ENCODE results near the gene TMED4. TPM values are rescaled to one million over a fixed set of nuclear protein-coding genes. Genes with fewer than 3 reads are reported as not detected.
A peak's percentile ranks its signal among the peaks of the same experiment; 100 is the strongest.

The TMED4 gene
- 145 and 192 TPM in 2 replicates for polyA plus RNA-seq (2012; rRNA removed)
- 101 and 126 TPM in 2 replicates for polyA plus RNA-seq (2012; cell fraction: cytosol; rRNA removed)
- 144 and 182 TPM in 2 replicates for polyA plus RNA-seq (2012; cell fraction: nucleus; rRNA removed)

GRCh38 chr7:44581879-44582603 is at the start of gene TMED4:
TMED4 (minus strand) TSS chr7:44582231; CDS start chr7:44582206, 25 bp downstream.
- H2AFZ ChIP-seq (ENCODE audit: low read depth): peak within 1 kb of the TSS; percentile 90
- peaks cover 12% of the 10 kb centered on the region for H3F3A ChIP-seq (replicated peaks; ENCODE audit: insufficient read depth)
- peak within 1 kb of the TSS; percentile 83 for H3K9ac ChIP-seq
- no peaks in the 10 kb centered on the region for H3K9me2 ChIP-seq
- H3K79me2 ChIP-seq (ENCODE audit: insufficient read depth): peaks cover 40% of the 10 kb centered on the region
- peak; percentile 100 for DNase-seq
- under 1% methylated on average over 31 of the region's 71 CpGs for WGBS (ENCODE audit: low lambda C conversion rate)
- H3K27me3 ChIP-seq (ENCODE audit: insufficient read depth): no peaks in the 10 kb centered on the region
- ChIA-PET CTCF (interaction anchor here (0.8 to 12.5 kb wide), 9 partner anchors 10 to 554 kb away, joined by 3 to 98 read pairs (median 6); partner anchors contain the start of gene OGDH), POLR2A (interaction anchor here (0.6 to 2.3 kb wide), 13 partner anchors 9 to 391 kb away, joined by 3 to 24 read pairs (median 5); partner anchors contain the start of genes DDX56, H2AZ2, OGDH and PURB)
- H3K4me3 ChIP-seq (ENCODE audit: low read depth in 2 of 2, low read length in 1 of 2): peak within 1 kb of the TSS; percentile 82 to 95
- peaks cover 5 to 15% of the 10 kb centered on the region in 2 experiments; a peak in 2 of 4 replicates for H3K4me1 ChIP-seq (ENCODE audit: control insufficient read depth in 1 of 2, insufficient read depth in 2 of 2, low read depth in 1 of 2, low read length in 1 of 2)
- H4K20me1 ChIP-seq (ENCODE audit: insufficient read depth): no peaks in the 10 kb centered on the region
- no peaks in the 10 kb centered on the region for H3K9me3 ChIP-seq
- peaks cover 22 to 28% of the 10 kb centered on the region in 2 experiments for H3K36me3 ChIP-seq (replicated peaks in 1 of 2; ENCODE audit: control insufficient read depth in 1 of 2, insufficient read depth in 2 of 2, low read length in 1 of 2)
- H3K27ac ChIP-seq (ENCODE audit: low read depth in 2 of 2, low read length in 1 of 2): peak within 1 kb of the TSS; percentile 90 to 94
- peak within 1 kb of the TSS; percentile 97 for H3K4me2 ChIP-seq
- TF ChIP-seq NRF1 (IDR thresholded peaks at IDR 0.05; ENCODE audit: low read depth, low read length) (peak; percentile 96), RXRA (IDR thresholded peaks at IDR 0.05; ENCODE audit: borderline replicate concordance, low read depth) (no peak), RFX5 (IDR thresholded peaks at IDR 0.05; ENCODE audit: low read length) (no peak), NFIC (IDR thresholded peaks at IDR 0.05; ENCODE audit: borderline replicate concordance) (no peak), TAF1 (IDR thresholded peaks at IDR 0.05; ENCODE audit: borderline replicate concordance, low read depth, low read length) (peak; percentile 84), MEF2A (IDR thresholded peaks at IDR 0.05; ENCODE audit: borderline replicate concordance, low read depth) (no peak), YY1 (IDR thresholded peaks at IDR 0.05; ENCODE audit: low read depth) (peak; percentile 78), PBX3 (IDR thresholded peaks at IDR 0.05) (no peak), RCOR1 (IDR thresholded peaks at IDR 0.05; ENCODE audit: low read length) (peak; percentile 30; the same call in 1 of the 2 replicates), GABPA (IDR thresholded peaks at IDR 0.05; ENCODE audit: low read depth) (no peak), IRF3 (IDR thresholded peaks at IDR 0.05; ENCODE audit: low read depth, low read length) (no peak), POLR2AphosphoS5 (IDR thresholded peaks at IDR 0.05; ENCODE audit: low read depth, low read length) (peak; percentile 95), FOXJ3 (CRISPR knock-in tag; IDR thresholded peaks at IDR 0.05) (no peak), SIN3A (IDR thresholded peaks at IDR 0.05; ENCODE audit: borderline replicate concordance, low read depth, low read length) (peak; percentile 42; the same call in 1 of the 2 replicates), CHD2 (IDR thresholded peaks at IDR 0.05; ENCODE audit: low read length, partially characterized antibody) (peak; percentile 92), EP300 (IDR thresholded peaks at IDR 0.05; ENCODE audit: borderline replicate concordance in 1 of 2, low read depth in 1 of 2, low read length in 1 of 2) (no peak), RAD21 (IDR thresholded peaks at IDR 0.05; ENCODE audit: low read length) (no peak), JUND (IDR thresholded peaks at IDR 0.05) (no peak), MXI1 (IDR thresholded peaks at IDR 0.05; ENCODE audit: low read depth, low read length) (peak; percentile 87), SMC3 (IDR thresholded peaks at IDR 0.05; ENCODE audit: low read depth, low read length) (no peak)
- TF ChIP-seq, protein P1, sequence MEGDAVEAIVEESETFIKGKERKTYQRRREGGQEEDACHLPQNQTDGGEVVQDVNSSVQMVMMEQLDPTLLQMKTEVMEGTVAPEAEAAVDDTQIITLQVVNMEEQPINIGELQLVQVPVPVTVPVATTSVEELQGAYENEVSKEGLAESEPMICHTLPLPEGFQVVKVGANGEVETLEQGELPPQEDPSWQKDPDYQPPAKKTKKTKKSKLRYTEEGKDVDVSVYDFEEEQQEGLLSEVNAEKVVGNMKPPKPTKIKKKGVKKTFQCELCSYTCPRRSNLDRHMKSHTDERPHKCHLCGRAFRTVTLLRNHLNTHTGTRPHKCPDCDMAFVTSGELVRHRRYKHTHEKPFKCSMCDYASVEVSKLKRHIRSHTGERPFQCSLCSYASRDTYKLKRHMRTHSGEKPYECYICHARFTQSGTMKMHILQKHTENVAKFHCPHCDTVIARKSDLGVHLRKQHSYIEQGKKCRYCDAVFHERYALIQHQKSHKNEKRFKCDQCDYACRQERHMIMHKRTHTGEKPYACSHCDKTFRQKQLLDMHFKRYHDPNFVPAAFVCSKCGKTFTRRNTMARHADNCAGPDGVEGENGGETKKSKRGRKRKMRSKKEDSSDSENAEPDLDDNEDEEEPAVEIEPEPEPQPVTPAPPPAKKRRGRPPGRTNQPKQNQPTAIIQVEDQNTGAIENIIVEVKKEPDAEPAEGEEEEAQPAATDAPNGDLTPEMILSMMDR (IDR thresholded peaks at IDR 0.05): no peak
- TF ChIP-seq, protein P2, sequence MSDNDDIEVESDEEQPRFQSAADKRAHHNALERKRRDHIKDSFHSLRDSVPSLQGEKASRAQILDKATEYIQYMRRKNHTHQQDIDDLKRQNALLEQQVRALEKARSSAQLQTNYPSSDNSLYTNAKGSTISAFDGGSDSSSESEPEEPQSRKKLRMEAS (IDR thresholded peaks at IDR 0.05; ENCODE audit: low read depth): no peak; the same call in none of the 2 replicates
- TF ChIP-seq, protein P3, sequence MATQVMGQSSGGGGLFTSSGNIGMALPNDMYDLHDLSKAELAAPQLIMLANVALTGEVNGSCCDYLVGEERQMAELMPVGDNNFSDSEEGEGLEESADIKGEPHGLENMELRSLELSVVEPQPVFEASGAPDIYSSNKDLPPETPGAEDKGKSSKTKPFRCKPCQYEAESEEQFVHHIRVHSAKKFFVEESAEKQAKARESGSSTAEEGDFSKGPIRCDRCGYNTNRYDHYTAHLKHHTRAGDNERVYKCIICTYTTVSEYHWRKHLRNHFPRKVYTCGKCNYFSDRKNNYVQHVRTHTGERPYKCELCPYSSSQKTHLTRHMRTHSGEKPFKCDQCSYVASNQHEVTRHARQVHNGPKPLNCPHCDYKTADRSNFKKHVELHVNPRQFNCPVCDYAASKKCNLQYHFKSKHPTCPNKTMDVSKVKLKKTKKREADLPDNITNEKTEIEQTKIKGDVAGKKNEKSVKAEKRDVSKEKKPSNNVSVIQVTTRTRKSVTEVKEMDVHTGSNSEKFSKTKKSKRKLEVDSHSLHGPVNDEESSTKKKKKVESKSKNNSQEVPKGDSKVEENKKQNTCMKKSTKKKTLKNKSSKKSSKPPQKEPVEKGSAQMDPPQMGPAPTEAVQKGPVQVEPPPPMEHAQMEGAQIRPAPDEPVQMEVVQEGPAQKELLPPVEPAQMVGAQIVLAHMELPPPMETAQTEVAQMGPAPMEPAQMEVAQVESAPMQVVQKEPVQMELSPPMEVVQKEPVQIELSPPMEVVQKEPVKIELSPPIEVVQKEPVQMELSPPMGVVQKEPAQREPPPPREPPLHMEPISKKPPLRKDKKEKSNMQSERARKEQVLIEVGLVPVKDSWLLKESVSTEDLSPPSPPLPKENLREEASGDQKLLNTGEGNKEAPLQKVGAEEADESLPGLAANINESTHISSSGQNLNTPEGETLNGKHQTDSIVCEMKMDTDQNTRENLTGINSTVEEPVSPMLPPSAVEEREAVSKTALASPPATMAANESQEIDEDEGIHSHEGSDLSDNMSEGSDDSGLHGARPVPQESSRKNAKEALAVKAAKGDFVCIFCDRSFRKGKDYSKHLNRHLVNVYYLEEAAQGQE (IDR thresholded peaks at IDR 0.05; ENCODE audit: low read depth, low read length): 0 out of 2 replicates have a peak, but pooled peaks have one; percentile 33
- TF ChIP-seq, protein P4, sequence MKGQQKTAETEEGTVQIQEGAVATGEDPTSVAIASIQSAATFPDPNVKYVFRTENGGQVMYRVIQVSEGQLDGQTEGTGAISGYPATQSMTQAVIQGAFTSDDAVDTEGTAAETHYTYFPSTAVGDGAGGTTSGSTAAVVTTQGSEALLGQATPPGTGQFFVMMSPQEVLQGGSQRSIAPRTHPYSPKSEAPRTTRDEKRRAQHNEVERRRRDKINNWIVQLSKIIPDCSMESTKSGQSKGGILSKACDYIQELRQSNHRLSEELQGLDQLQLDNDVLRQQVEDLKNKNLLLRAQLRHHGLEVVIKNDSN (IDR thresholded peaks at IDR 0.05; ENCODE audit: borderline replicate concordance, low read depth): no peak

Measured in SK-N-SH (cell line).